Trophoblast cell (in vitro differentiated cells and primary cell): ENCODE measurements around the gene SLC4A8.

Experiments
- DNase-seq, 2 donors: peaks; one replicate each; pipeline ENCODE4 v3.0.0-alpha.2; 2016
- H2AFZ ChIP-seq: 2 replicates; pipeline ENCODE4 v1.6.1; 2013; ENCODE audit warnings: low read length, moderate library complexity, mild to moderate bottlenecking; ENCODE audit not compliant: insufficient read depth, poor library complexity
- H2AK5ac ChIP-seq: 2 replicates; pipeline ENCODE4 v1.6.1; 2013; ENCODE audit warnings: mild to moderate bottlenecking, low read length
- H2BK120ac ChIP-seq: 2 replicates; pipeline ENCODE4 v1.6.1; 2013; ENCODE audit warnings: low read length, mild to moderate bottlenecking, moderate library complexity; ENCODE audit not compliant: insufficient read depth, poor library complexity
- H2BK12ac ChIP-seq: 2 replicates; pipeline ENCODE4 v1.6.1; 2013; ENCODE audit warnings: mild to moderate bottlenecking, low read length, moderate library complexity
- H2BK5ac ChIP-seq: 2 replicates; pipeline ENCODE4 v1.6.1; 2013; ENCODE audit warnings: low read length, low read depth, moderate library complexity, mild to moderate bottlenecking; ENCODE audit not compliant: poor library complexity
- H3K14ac ChIP-seq: 2 replicates; pipeline ENCODE4 v1.6.1; 2013; ENCODE audit warnings: mild to moderate bottlenecking, low read length
- H3K18ac ChIP-seq: 2 replicates; pipeline ENCODE4 v1.6.1; 2013; ENCODE audit warnings: mild to moderate bottlenecking, low read length
- H3K23ac ChIP-seq: 2 replicates; pipeline ENCODE4 v1.6.1; 2013; ENCODE audit warnings: low read length
- H3K27ac ChIP-seq: 2 replicates; pipeline ENCODE4 v1.5.1; 2013; ENCODE audit warnings: low read depth, mild to moderate bottlenecking, inconsistent platforms, low read length, moderate library complexity
- H3K27me3 ChIP-seq: 2 replicates; pipeline ENCODE4 v1.6.1; 2013; ENCODE audit warnings: inconsistent platforms, mild to moderate bottlenecking, low read length, moderate library complexity; ENCODE audit not compliant: insufficient read depth
- H3K36me3 ChIP-seq, 2 experiments: 1 replicate in 1 of 2; 2 replicates in 1 of 2; pipeline ENCODE4 v1.6.1; 2013; ENCODE audit warnings: low read length in 2 of 2, mild to moderate bottlenecking in 2 of 2, moderate library complexity in 1 of 2; ENCODE audit not compliant: insufficient read depth in 2 of 2, control insufficient read depth in 1 of 2
- H3K4ac ChIP-seq: 2 replicates; pipeline ENCODE4 v1.6.1; 2013; ENCODE audit warnings: low read depth, mild to moderate bottlenecking, low read length, moderate library complexity
- H3K4me1 ChIP-seq, 2 experiments: 1 replicate in 1 of 2; 2 replicates in 1 of 2; pipeline ENCODE4 v1.6.1; 2013; ENCODE audit warnings: low read length in 2 of 2, mild to moderate bottlenecking in 2 of 2, moderate library complexity in 1 of 2; ENCODE audit not compliant: insufficient read depth in 2 of 2, control insufficient read depth in 1 of 2
- H3K4me2 ChIP-seq: 2 replicates; pipeline ENCODE4 v1.6.1; 2013; ENCODE audit warnings: inconsistent platforms, mild to moderate bottlenecking, low read length, moderate library complexity
- H3K4me3 ChIP-seq: 2 replicates; pipeline ENCODE4 v1.5.1; 2013; ENCODE audit warnings: mild to moderate bottlenecking, low read depth, low read length, inconsistent platforms
- H3K79me1 ChIP-seq: one replicate; pipeline ENCODE4 v1.6.1; 2013; ENCODE audit warnings: low read length
- H3K79me2 ChIP-seq: 2 replicates; pipeline ENCODE4 v1.6.1; 2013; ENCODE audit warnings: low read length, mild to moderate bottlenecking; ENCODE audit not compliant: control insufficient read depth, insufficient read depth, poor library complexity
- H3K9ac ChIP-seq: 2 replicates; pipeline ENCODE4 v1.6.1; 2013; ENCODE audit warnings: mild to moderate bottlenecking, low read length
- H3K9me3 ChIP-seq: 2 replicates; pipeline ENCODE4 v1.6.1; 2013; ENCODE audit warnings: low read depth, mild to moderate bottlenecking, control low read depth, inconsistent platforms, low read length; ENCODE audit not compliant: insufficient read depth
- H4K12ac ChIP-seq: 2 replicates; pipeline ENCODE4 v1.6.1; 2013; ENCODE audit warnings: low read depth, mild to moderate bottlenecking, low read length, moderate library complexity
- H4K8ac ChIP-seq: 2 replicates; pipeline ENCODE4 v1.6.1; 2013; ENCODE audit warnings: low read depth, mild to moderate bottlenecking, low read length, moderate library complexity
- H4K91ac ChIP-seq: one replicate; pipeline ENCODE4 v1.6.1; 2013; ENCODE audit warnings: low read depth, mild to moderate bottlenecking, low read length, moderate library complexity
- WGBS: extraction: QIAGEN DNeasy Blood & Tissue Kit; methylation state at CpG from one replicate; pipeline ENCODE4 v1.1.7; 2013; ENCODE audit warnings: missing lambda C conversion rate; ENCODE audit not compliant: insufficient read length, insufficient coverage; ENCODE audit errors: extremely low coverage; 5-methylcytosine and 5-hydroxymethylcytosine counted together

Gene SLC4A8

GRCh38 chr12:51413791-51414190 is 10.8 kb upstream of the SLC4A8 start:
- H2BK120ac ChIP-seq: no peak overlapping the region
- no peak overlapping the region for H3K23ac ChIP-seq
- no peak overlapping the region for H2BK5ac ChIP-seq
- no peak overlapping the region for H3K4me2 ChIP-seq
- H2AK5ac ChIP-seq: no peak overlapping the region
- H3K9me3 ChIP-seq: no peaks in the 10 kb centered on the region
- peaks cover 33% of the 10 kb centered on the region for H3K79me1 ChIP-seq
- H4K91ac ChIP-seq: no peak overlapping the region
- H2AFZ ChIP-seq: no peak overlapping the region
- H2BK12ac ChIP-seq: no peak overlapping the region
- H3K4me3 ChIP-seq: no peak overlapping the region
- H4K12ac ChIP-seq: no peak overlapping the region
- no peak overlapping the region for H4K8ac ChIP-seq
- peaks cover 9 to 10% of the 10 kb centered on the region in 2 experiments for H3K4me1 ChIP-seq
- H3K27ac ChIP-seq: peak overlapping the region; percentile 17
- no peaks in the 10 kb centered on the region for H3K27me3 ChIP-seq
- peaks cover 2 to 3% of the 10 kb centered on the region in 2 experiments for H3K36me3 ChIP-seq
- H3K4ac ChIP-seq: no peak overlapping the region
- no peak overlapping the region for H3K18ac ChIP-seq
- H3K9ac ChIP-seq: no peak overlapping the region
- no peak for DNase-seq
- WGBS: no CpG with 5 or more reads among the region's 3 CpGs
- H3K79me2 ChIP-seq: peaks cover 4% of the 10 kb centered on the region
- H3K14ac ChIP-seq: no peak overlapping the region

GRCh38 chr12:51415931-51416330 is 8.7 kb upstream of the SLC4A8 start:
- no peak overlapping the region for H3K14ac ChIP-seq
- no peak overlapping the region for H2BK5ac ChIP-seq
- no peak overlapping the region for H3K23ac ChIP-seq
- H4K91ac ChIP-seq: peak overlapping the region; percentile 95
- peak overlapping the region; percentile 74 for H4K8ac ChIP-seq
- no peak overlapping the region for H3K4me3 ChIP-seq
- H3K18ac ChIP-seq: no peak overlapping the region
- no peak overlapping the region for H2BK120ac ChIP-seq
- peaks cover 3% of the 10 kb centered on the region for H3K79me2 ChIP-seq
- peaks cover 6 to 14% of the 10 kb centered on the region in 2 experiments for H3K4me1 ChIP-seq
- WGBS: no CpG with 5 or more reads among the region's 1 CpG
- no peak overlapping the region for H3K9ac ChIP-seq
- no peak overlapping the region for H3K4me2 ChIP-seq
- peak overlapping the region; percentile 85 for H3K27ac ChIP-seq
- peaks cover 2 to 7% of the 10 kb centered on the region in 2 experiments for H3K36me3 ChIP-seq
- DNase-seq: peak; percentile 33 to 76
- no peak overlapping the region for H2AK5ac ChIP-seq
- H2AFZ ChIP-seq: no peak overlapping the region
- H2BK12ac ChIP-seq: peak overlapping the region; percentile 95
- no peaks in the 10 kb centered on the region for H3K9me3 ChIP-seq
- H3K4ac ChIP-seq: peak overlapping the region; percentile 97
- no peaks in the 10 kb centered on the region for H3K27me3 ChIP-seq
- H4K12ac ChIP-seq: no peak overlapping the region
- peaks cover 26% of the 10 kb centered on the region for H3K79me1 ChIP-seq

GRCh38 chr12:51417826-51418225 is 6.8 kb upstream of the SLC4A8 start:
- H3K36me3 ChIP-seq: peaks cover 8 to 18% of the 10 kb centered on the region in 2 experiments
- no peak overlapping the region for H4K8ac ChIP-seq
- H3K79me2 ChIP-seq: peaks cover 2% of the 10 kb centered on the region
- H3K23ac ChIP-seq: no peak overlapping the region
- peaks cover 3 to 15% of the 10 kb centered on the region in 2 experiments for H3K4me1 ChIP-seq
- H2BK5ac ChIP-seq: peak overlapping the region; percentile 71
- peak overlapping the region; percentile 2 for H3K9ac ChIP-seq
- H3K9me3 ChIP-seq: no peaks in the 10 kb centered on the region
- peak overlapping the region; percentile 70 for H4K91ac ChIP-seq
- peak overlapping the region; percentile 45 for H3K4me2 ChIP-seq
- no peak overlapping the region for H4K12ac ChIP-seq
- DNase-seq: peak; percentile 76 to 91
- H3K14ac ChIP-seq: no peak overlapping the region
- no peak overlapping the region for H2BK12ac ChIP-seq
- H2BK120ac ChIP-seq: peak overlapping the region; percentile 29
- no CpG with 5 or more reads among the region's 4 CpGs for WGBS
- peak overlapping the region; percentile 95 for H3K27ac ChIP-seq
- H2AFZ ChIP-seq: no peak overlapping the region
- H2AK5ac ChIP-seq: no peak overlapping the region
- no peak overlapping the region for H3K18ac ChIP-seq
- H3K27me3 ChIP-seq: no peaks in the 10 kb centered on the region
- peak overlapping the region; percentile 51 for H3K4me3 ChIP-seq
- H3K4ac ChIP-seq: no peak overlapping the region
- H3K79me1 ChIP-seq: peaks cover 22% of the 10 kb centered on the region

GRCh38 chr12:51419425-51420193 is 5.0 kb upstream of the SLC4A8 start:
- H3K9me3 ChIP-seq: no peaks in the 10 kb centered on the region
- no peak overlapping the region for H4K12ac ChIP-seq
- peaks cover 20% of the 10 kb centered on the region for H3K79me1 ChIP-seq
- H3K79me2 ChIP-seq: peaks cover 2% of the 10 kb centered on the region
- H2AFZ ChIP-seq: no peak overlapping the region
- peak overlapping the region; percentile 10 for H2BK120ac ChIP-seq
- peak overlapping the region; percentile 12 for H3K14ac ChIP-seq
- no peaks in the 10 kb centered on the region for H3K27me3 ChIP-seq
- H2AK5ac ChIP-seq: no peak overlapping the region
- H4K8ac ChIP-seq: no peak overlapping the region
- H2BK5ac ChIP-seq: peak overlapping the region; percentile 32
- no peak overlapping the region for H3K18ac ChIP-seq
- H3K9ac ChIP-seq: peak overlapping the region; percentile 45
- no CpG with 5 or more reads among the region's 11 CpGs for WGBS
- peaks cover 4 to 19% of the 10 kb centered on the region in 2 experiments for H3K4me1 ChIP-seq
- H3K27ac ChIP-seq: peak overlapping the region; percentile 77
- H3K36me3 ChIP-seq: peaks cover 10 to 22% of the 10 kb centered on the region in 2 experiments
- peak overlapping the region; percentile 22 for H3K4ac ChIP-seq
- DNase-seq: peak in 1 of 2 donors; percentile 29
- H3K23ac ChIP-seq: no peak overlapping the region
- H4K91ac ChIP-seq: peak overlapping the region; percentile 71
- H3K4me3 ChIP-seq: peak overlapping the region; percentile 21
- peak overlapping the region; percentile 61 for H3K4me2 ChIP-seq
- H2BK12ac ChIP-seq: no peak overlapping the region
